IMR-90 (cell line): Measurements from ENCODE around the gene SLC34A3. TPM values are rescaled to one million over a fixed set of nuclear protein-coding genes. Genes with fewer than 3 reads are reported as not detected.

Experiments used
- ATAC-seq: fragments of 200-7000 bp; cut with Tn5 transposase; 2 replicates; pipeline ENCODE4 v1.9.1; 2020; ENCODE audit warnings: low read depth, mild to moderate bottlenecking, moderate library complexity
- BruUV-seq: library from RNA; stranded (reverse); fragments of 400-500 nt; replicated peaks from 2 replicates; lab custom pipeline; 2021; lab: Mats Ljungman, UMichigan
- CTCF ChIA-PET: fragments of 300-600 bp; formaldehyde crosslinking; extraction: SDS; loops from one replicate; lab custom pipeline; 2021; ENCODE audit warnings: antibody characterized with exemption; lab: Yijun Ruan, JAX
- POLR2A ChIA-PET: fragments of 300-600 bp; sonication (Branson Sonifier 250); formaldehyde crosslinking; loops from one replicate; lab custom pipeline; 2022; ENCODE audit warnings: antibody characterized with exemption; ENCODE audit not compliant: unreplicated experiment; lab: Charles Lee
- DNase-seq: peaks from one replicate; pipeline ENCODE4 v3.0.0; 2013
- H2AFZ ChIP-seq: replicated peaks from 2 replicates; pipeline ENCODE3; 2013; ENCODE audit warnings: low read length, mild to moderate bottlenecking; ENCODE audit not compliant: poor library complexity
- H2AK5ac ChIP-seq: 2 replicates; pipeline ENCODE4 v1.6.1; 2013; ENCODE audit warnings: low read depth, low read length, inconsistent platforms
- H2AK9ac ChIP-seq: replicated peaks from 2 replicates; pipeline ENCODE3; 2013; ENCODE audit warnings: mild to moderate bottlenecking, low read depth, low read length, moderate library complexity; ENCODE audit not compliant: poor library complexity
- H2BK120ac ChIP-seq: 2 replicates; pipeline ENCODE4 v1.6.1; 2013; ENCODE audit warnings: low read depth, low read length, inconsistent platforms
- H2BK15ac ChIP-seq: 3 replicates; pipeline ENCODE4 v1.6.1; 2013; ENCODE audit warnings: low read depth, low read length, inconsistent platforms
- H2BK20ac ChIP-seq: 2 replicates; pipeline ENCODE4 v1.6.1; 2013; ENCODE audit warnings: low read depth, mild to moderate bottlenecking, inconsistent platforms, low read length, moderate library complexity
- H2BK5ac ChIP-seq: 2 replicates; pipeline ENCODE4 v1.6.1; 2013; ENCODE audit warnings: mild to moderate bottlenecking, low read depth, low read length, inconsistent platforms; ENCODE audit not compliant: poor library complexity, severe bottlenecking
- H3K14ac ChIP-seq: replicated peaks from 2 replicates; pipeline ENCODE4 v1.6.1; 2013; ENCODE audit warnings: low read depth, low read length, inconsistent platforms
- H3K18ac ChIP-seq: 2 replicates; pipeline ENCODE4 v1.6.1; 2013; ENCODE audit warnings: low read depth, low read length, control low read depth
- H3K23ac ChIP-seq: 2 replicates; pipeline ENCODE4 v1.6.1; 2013; ENCODE audit warnings: low read depth, low read length, inconsistent platforms
- H3K27ac ChIP-seq: 2 replicates; pipeline ENCODE4 v1.5.1; 2013; ENCODE audit warnings: mild to moderate bottlenecking, control low read depth, low read length; ENCODE audit not compliant: insufficient read depth
- H3K27me3 ChIP-seq: 2 replicates; pipeline ENCODE4 v1.6.1; 2013; ENCODE audit warnings: low read length; ENCODE audit not compliant: control insufficient read depth, insufficient read depth
- H3K36me3 ChIP-seq: 2 replicates; pipeline ENCODE4 v1.6.1; 2013; ENCODE audit warnings: low read length, mixed read lengths; ENCODE audit not compliant: control insufficient read depth, insufficient read depth
- H3K4ac ChIP-seq: 2 replicates; pipeline ENCODE4 v1.6.1; 2013; ENCODE audit warnings: low read depth, low read length, inconsistent platforms
- H3K4me1 ChIP-seq: 2 replicates; pipeline ENCODE4 v1.6.1; 2013; ENCODE audit warnings: low read length, mixed read lengths; ENCODE audit not compliant: control insufficient read depth, insufficient read depth
- H3K4me2 ChIP-seq: 2 replicates; pipeline ENCODE4 v1.6.1; 2013; ENCODE audit warnings: low read depth, mild to moderate bottlenecking, control low read depth, low read length, moderate library complexity
- H3K4me3 ChIP-seq: 2 replicates; pipeline ENCODE4 v1.5.1; 2013; ENCODE audit warnings: low read depth, mild to moderate bottlenecking, control low read depth, low read length, moderate library complexity; ENCODE audit not compliant: insufficient read depth
- H3K56ac ChIP-seq: 2 replicates; pipeline ENCODE4 v1.6.1; 2013; ENCODE audit warnings: low read length, inconsistent platforms; ENCODE audit not compliant: insufficient read depth; ENCODE audit errors: extremely low read depth
- H3K79me1 ChIP-seq, 2 experiments: 2 replicates each; pipeline ENCODE4 v1.6.1; 2013; ENCODE audit warnings: low read length in 2 of 2, inconsistent platforms in 1 of 2, low read depth in 1 of 2
- H3K9ac ChIP-seq: 2 replicates; pipeline ENCODE4 v1.6.1; 2013; ENCODE audit warnings: low read depth, low read length, control low read depth
- H3K9me1 ChIP-seq: 2 replicates; pipeline ENCODE4 v1.6.1; 2013; ENCODE audit warnings: low read length, inconsistent platforms; ENCODE audit not compliant: insufficient read depth
- H3K9me3 ChIP-seq: 2 replicates; pipeline ENCODE4 v1.6.1; 2013; ENCODE audit warnings: low read length; ENCODE audit not compliant: control insufficient read depth, insufficient read depth
- H4K20me1 ChIP-seq: 2 replicates; pipeline ENCODE4 v1.6.1; 2013; ENCODE audit warnings: low read length, inconsistent platforms; ENCODE audit not compliant: insufficient read depth
- H4K5ac ChIP-seq: 2 replicates; pipeline ENCODE4 v1.6.1; 2013; ENCODE audit warnings: mild to moderate bottlenecking, low read depth, low read length, control low read depth
- H4K8ac ChIP-seq, 2 experiments: 2 replicates each; pipeline ENCODE4 v1.6.1; 2013; ENCODE audit warnings: low read depth in 2 of 2, low read length in 2 of 2, control low read depth in 1 of 2, inconsistent platforms in 1 of 2
- H4K91ac ChIP-seq: 2 replicates; pipeline ENCODE4 v1.6.1; 2013; ENCODE audit warnings: low read depth, low read length, inconsistent platforms; ENCODE audit not compliant: insufficient read depth
- BHLHE40 ChIP-seq: fragments of 150-350 bp; IDR thresholded peaks from 2 replicates; pipeline ENCODE4 v1.6.1; 2016; ENCODE audit warnings: mild to moderate bottlenecking, low read depth, low read length
- MXI1 ChIP-seq: IDR thresholded peaks from 2 replicates; pipeline ENCODE4 v1.6.1; 2012; ENCODE audit warnings: low read depth, mild to moderate bottlenecking, low read length, moderate library complexity, borderline replicate concordance
- RAD21 ChIP-seq: IDR thresholded peaks from 2 replicates; pipeline ENCODE4 v1.6.1; 2012; ENCODE audit warnings: low read length, improper control_type of control experiment
- RCOR1 ChIP-seq: IDR thresholded peaks from 2 replicates; pipeline ENCODE4 v1.6.1; 2012; ENCODE audit warnings: mild to moderate bottlenecking, low read length, improper control_type of control experiment; ENCODE audit not compliant: insufficient replicate concordance
- WGBS, 2 experiments: methylation state at CpG; one replicate each; pipeline versions ENCODE4 v1.1.5 to v1.1.7; 2013; ENCODE audit warnings: missing lambda C conversion rate in 2 of 2; ENCODE audit not compliant: insufficient read length in 1 of 2; ENCODE audit errors: extremely low coverage in 2 of 2; 5-methylcytosine and 5-hydroxymethylcytosine counted together
- dilution Hi-C: fragments of 300-500 bp; cut with HindIII; formaldehyde crosslinking; loops from one replicate; pipeline ENCODE4 v1.14.3; 2018; ENCODE audit warnings: low sequenced_read_pairs; ENCODE audit not compliant: unreplicated experiment
- in situ Hi-C: fragments of 300-500 bp; cut with MboI; formaldehyde crosslinking; loops from 3 replicates; pipeline ENCODE4 v1.14.3; 2019; ENCODE audit warnings: low sequenced_read_pairs, inconsistent platforms, mixed read lengths
- intact Hi-C: fragments of 100-400 bp; cut with micrococcal nuclease; formaldehyde crosslinking; loops from 2 replicates; pipeline ENCODE4 v1.10.0; 2022
- polyA plus RNA-seq, 3 experiments: library from polyadenylated mRNA; depleted of rRNA; stranded (reverse); fragments of >200 nt; gene quantifications; 2 replicates each; pipeline ENCODE4 v1.2.3, GENCODE V29; 2012; ENCODE audit warnings: low replicate concordance in 1 of 3
- total RNA-seq: library from RNA; depleted of rRNA; stranded (reverse); fragments of >200 nt; gene quantifications from 2 replicates; pipeline ENCODE4 v1.2.3, GENCODE V29; 2012
- TF ChIP-seq, protein P1 (sequence below): fragments of 150-350 bp; IDR thresholded peaks from 2 replicates; pipeline ENCODE4 v1.6.1; 2016; ENCODE audit warnings: low read depth, mild to moderate bottlenecking, low read length, moderate library complexity, borderline replicate concordance
- TF ChIP-seq, protein P2 (sequence below): fragments of 150-350 bp; IDR thresholded peaks from 2 replicates; pipeline ENCODE4 v1.6.1; 2017; ENCODE audit warnings: mild to moderate bottlenecking, antibody characterized with exemption, low read length, low read depth

Gene SLC34A3
- total and polyA plus RNA-seq, 2 of the 4 experiments (the other 2 are of a cell fraction) = not detected

DNA sequence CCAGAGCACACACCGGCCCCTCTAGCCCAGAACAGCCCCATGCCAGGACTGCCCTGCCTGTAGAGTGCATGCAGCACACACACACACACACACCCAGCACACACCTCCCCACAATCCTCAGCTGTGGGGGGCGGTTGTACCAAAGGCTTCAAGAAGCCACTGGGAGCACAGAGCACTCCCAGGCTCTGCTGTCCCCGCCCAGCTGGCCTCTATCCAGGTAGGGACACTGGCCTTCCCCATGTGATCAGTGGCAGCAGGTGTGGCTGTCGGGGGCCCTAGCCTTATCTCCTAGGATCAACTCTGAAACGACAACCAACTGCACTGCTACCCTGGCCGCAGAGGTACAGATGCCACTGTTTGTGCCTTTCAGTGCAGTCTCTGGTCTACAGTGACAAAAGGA is 44.3 kb upstream of the SLC34A3 start:
- H3K79me1 ChIP-seq = peaks cover 5 to 52% of the 10 kb centered on the region in 2 experiments
- H3K27ac ChIP-seq = no peak overlapping the region
- no peaks in the 10 kb centered on the region for H3K9me3 ChIP-seq
- no peak overlapping the region for H2BK120ac ChIP-seq
- no peak overlapping the region for H4K91ac ChIP-seq
- no peak overlapping the region for H3K56ac ChIP-seq
- H4K8ac ChIP-seq = no peak overlapping the region
- H3K4me2 ChIP-seq = no peak overlapping the region
- no peaks in the 10 kb centered on the region for H3K9me1 ChIP-seq
- H3K23ac ChIP-seq = no peak overlapping the region
- peaks cover 20% of the 10 kb centered on the region; the same call in 1 of the 2 replicates for H4K20me1 ChIP-seq
- peaks cover 59% of the 10 kb centered on the region for H3K36me3 ChIP-seq
- no peak overlapping the region for H2AK9ac ChIP-seq
- no peak overlapping the region for H3K4ac ChIP-seq
- no peak overlapping the region for H2BK15ac ChIP-seq
- CTCF ChIA-PET = no interaction called here
- H2AFZ ChIP-seq = no peak overlapping the region
- H3K4me1 ChIP-seq = peaks cover 16% of the 10 kb centered on the region
- no peak overlapping the region for H2BK5ac ChIP-seq
- H3K18ac ChIP-seq = no peak overlapping the region
- H3K27me3 ChIP-seq = no peaks in the 10 kb centered on the region
- 100% methylated on average over 1 of the region's 6 CpGs; no CpG with 5 or more reads in 1 of the 2 experiments for WGBS, 2 experiments
- H2AK5ac ChIP-seq = no peak overlapping the region
- ATAC-seq (no peak), DNase-seq (no peak)
- H3K14ac ChIP-seq = no peak overlapping the region
- dilution Hi-C loops (no loop called here), in situ Hi-C loops (no loop called here), intact Hi-C loops (no loop called here)
- H4K5ac ChIP-seq = no peak overlapping the region
- no peak for TF ChIP-seq RAD21
- TF ChIP-seq RCOR1 = no peak
- TF ChIP-seq, protein P1, sequence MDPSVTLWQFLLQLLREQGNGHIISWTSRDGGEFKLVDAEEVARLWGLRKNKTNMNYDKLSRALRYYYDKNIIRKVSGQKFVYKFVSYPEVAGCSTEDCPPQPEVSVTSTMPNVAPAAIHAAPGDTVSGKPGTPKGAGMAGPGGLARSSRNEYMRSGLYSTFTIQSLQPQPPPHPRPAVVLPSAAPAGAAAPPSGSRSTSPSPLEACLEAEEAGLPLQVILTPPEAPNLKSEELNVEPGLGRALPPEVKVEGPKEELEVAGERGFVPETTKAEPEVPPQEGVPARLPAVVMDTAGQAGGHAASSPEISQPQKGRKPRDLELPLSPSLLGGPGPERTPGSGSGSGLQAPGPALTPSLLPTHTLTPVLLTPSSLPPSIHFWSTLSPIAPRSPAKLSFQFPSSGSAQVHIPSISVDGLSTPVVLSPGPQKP = no peak
- TF ChIP-seq BHLHE40 = no peak
- TF ChIP-seq, protein P2, sequence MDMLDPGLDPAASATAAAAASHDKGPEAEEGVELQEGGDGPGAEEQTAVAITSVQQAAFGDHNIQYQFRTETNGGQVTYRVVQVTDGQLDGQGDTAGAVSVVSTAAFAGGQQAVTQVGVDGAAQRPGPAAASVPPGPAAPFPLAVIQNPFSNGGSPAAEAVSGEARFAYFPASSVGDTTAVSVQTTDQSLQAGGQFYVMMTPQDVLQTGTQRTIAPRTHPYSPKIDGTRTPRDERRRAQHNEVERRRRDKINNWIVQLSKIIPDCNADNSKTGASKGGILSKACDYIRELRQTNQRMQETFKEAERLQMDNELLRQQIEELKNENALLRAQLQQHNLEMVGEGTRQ = no peak
- TF ChIP-seq MXI1 = no peak
- BruUV-seq = no TSS peak
- POLR2A ChIA-PET = no interaction called here
- H3K9ac ChIP-seq = no peak overlapping the region
- H2BK20ac ChIP-seq = no peak overlapping the region
- H3K4me3 ChIP-seq = no peak overlapping the region
